Measurements from ENCODE around the gene PAPPA. TPM values are rescaled to one million over a fixed set of nuclear protein-coding genes. Genes with fewer than 3 reads are reported as not detected.

PAPPA gene
- polyA plus RNA-seq, 2 donors = 0.98 to 1.1 TPM

GRCh38 chr9:116297346-116297745, 143.8 kb downstream of the PAPPA start:
- Histone ChIP-seq H3K27ac (ENCODE audit: low read depth in 2 of 2, low read length in 1 of 2) (no peak overlapping the region), H3K4me1 (ENCODE audit: control insufficient read depth in 2 of 2, insufficient read depth in 2 of 2, low read length in 1 of 2) (no peaks in the 10 kb centered on the region), H3K36me3 (ENCODE audit: control insufficient read depth in 2 of 2, insufficient read depth in 2 of 2, low read length in 1 of 2) (no peaks in the 10 kb centered on the region), H3K4me3 (ENCODE audit: low read depth in 1 of 2, low read length in 2 of 2) (no peak overlapping the region), H3K9me3 (ENCODE audit: control insufficient read depth in 2 of 2, insufficient read depth in 1 of 2, low read depth in 1 of 2, low read length in 1 of 2) (no peaks in the 10 kb centered on the region), H3K27me3 (ENCODE audit: control insufficient read depth in 1 of 2, insufficient read depth in 2 of 2, low read length in 2 of 2) (no peaks in the 10 kb centered on the region)
- 78 to 85% methylated on average over 2 of the region's 2 CpGs for WGBS, 2 donors

GRCh38 chr9:116298249-116298648, 144.7 kb downstream of the PAPPA start:
- H3K9me3 ChIP-seq (ENCODE audit: control insufficient read depth in 2 of 2, insufficient read depth in 1 of 2, low read depth in 1 of 2, low read length in 1 of 2) = no peaks in the 10 kb centered on the region
- H3K27me3 ChIP-seq (ENCODE audit: control insufficient read depth in 1 of 2, insufficient read depth in 2 of 2, low read length in 2 of 2) = no peaks in the 10 kb centered on the region
- H3K4me1 ChIP-seq (ENCODE audit: control insufficient read depth in 2 of 2, insufficient read depth in 2 of 2, low read length in 1 of 2) = no peaks in the 10 kb centered on the region
- H3K27ac ChIP-seq (ENCODE audit: low read depth in 2 of 2, low read length in 1 of 2) = no peak overlapping the region
- WGBS, 2 donors = 75 to 83% methylated on average over 3 of the region's 3 CpGs
- peaks cover 0 to 2% of the 10 kb centered on the region in 2 donors for H3K36me3 ChIP-seq (ENCODE audit: control insufficient read depth in 2 of 2, insufficient read depth in 2 of 2, low read length in 1 of 2)
- no peak overlapping the region for H3K4me3 ChIP-seq (ENCODE audit: low read depth in 1 of 2, low read length in 2 of 2)

GRCh38 chr9:116298878-116299391, 145.3 kb downstream of the PAPPA start:
- H3K27me3 ChIP-seq (ENCODE audit: control insufficient read depth in 1 of 2, insufficient read depth in 2 of 2, low read length in 2 of 2) = no peaks in the 10 kb centered on the region
- 79 to 82% methylated on average over 6 of the region's 6 CpGs for WGBS, 2 donors
- no peak overlapping the region for H3K4me3 ChIP-seq (ENCODE audit: low read depth in 1 of 2, low read length in 2 of 2)
- no peaks in the 10 kb centered on the region for H3K9me3 ChIP-seq (ENCODE audit: control insufficient read depth in 2 of 2, insufficient read depth in 1 of 2, low read depth in 1 of 2, low read length in 1 of 2)
- peaks cover 0 to 2% of the 10 kb centered on the region in 2 donors for H3K36me3 ChIP-seq (ENCODE audit: control insufficient read depth in 2 of 2, insufficient read depth in 2 of 2, low read length in 1 of 2)
- H3K4me1 ChIP-seq (ENCODE audit: control insufficient read depth in 2 of 2, insufficient read depth in 2 of 2, low read length in 1 of 2) = no peaks in the 10 kb centered on the region
- no peak overlapping the region for H3K27ac ChIP-seq (ENCODE audit: low read depth in 2 of 2, low read length in 1 of 2)

GRCh38 chr9:116300360-116300870, 146.8 kb downstream of the PAPPA start:
- Histone ChIP-seq H3K4me1 (ENCODE audit: control insufficient read depth in 2 of 2, insufficient read depth in 2 of 2, low read length in 1 of 2) (no peaks in the 10 kb centered on the region), H3K4me3 (ENCODE audit: low read depth in 1 of 2, low read length in 2 of 2) (no peak overlapping the region), H3K9me3 (ENCODE audit: control insufficient read depth in 2 of 2, insufficient read depth in 1 of 2, low read depth in 1 of 2, low read length in 1 of 2) (no peaks in the 10 kb centered on the region), H3K27ac (ENCODE audit: low read depth in 2 of 2, low read length in 1 of 2) (no peak overlapping the region), H3K27me3 (ENCODE audit: control insufficient read depth in 1 of 2, insufficient read depth in 2 of 2, low read length in 2 of 2) (no peaks in the 10 kb centered on the region), H3K36me3 (ENCODE audit: control insufficient read depth in 2 of 2, insufficient read depth in 2 of 2, low read length in 1 of 2) (peaks cover 0 to 2% of the 10 kb centered on the region in 2 donors)
- 71 to 72% methylated on average over 2 of the region's 2 CpGs for WGBS, 2 donors

GRCh38 chr9:116303270-116303669, 149.7 kb downstream of the PAPPA start:
- 86 to 89% methylated on average over 5 of the region's 5 CpGs for WGBS, 2 donors
- Histone ChIP-seq H3K4me3 (ENCODE audit: low read depth in 1 of 2, low read length in 2 of 2) (no peak overlapping the region), H3K36me3 (ENCODE audit: control insufficient read depth in 2 of 2, insufficient read depth in 2 of 2, low read length in 1 of 2) (peaks cover 0 to 2% of the 10 kb centered on the region in 2 donors), H3K27ac (ENCODE audit: low read depth in 2 of 2, low read length in 1 of 2) (no peak overlapping the region), H3K9me3 (ENCODE audit: control insufficient read depth in 2 of 2, insufficient read depth in 1 of 2, low read depth in 1 of 2, low read length in 1 of 2) (no peaks in the 10 kb centered on the region), H3K4me1 (ENCODE audit: control insufficient read depth in 2 of 2, insufficient read depth in 2 of 2, low read length in 1 of 2) (no peaks in the 10 kb centered on the region), H3K27me3 (ENCODE audit: control insufficient read depth in 1 of 2, insufficient read depth in 2 of 2, low read length in 2 of 2) (no peaks in the 10 kb centered on the region)

GRCh38 chr9:116303886-116304538, 150.4 kb downstream of the PAPPA start:
- no peaks in the 10 kb centered on the region for H3K4me1 ChIP-seq (ENCODE audit: control insufficient read depth in 2 of 2, insufficient read depth in 2 of 2, low read length in 1 of 2)
- peaks cover 0 to 2% of the 10 kb centered on the region in 2 donors for H3K36me3 ChIP-seq (ENCODE audit: control insufficient read depth in 2 of 2, insufficient read depth in 2 of 2, low read length in 1 of 2)
- H3K27ac ChIP-seq (ENCODE audit: low read depth in 2 of 2, low read length in 1 of 2) = no peak overlapping the region
- H3K9me3 ChIP-seq (ENCODE audit: control insufficient read depth in 2 of 2, insufficient read depth in 1 of 2, low read depth in 1 of 2, low read length in 1 of 2) = no peaks in the 10 kb centered on the region
- H3K27me3 ChIP-seq (ENCODE audit: control insufficient read depth in 1 of 2, insufficient read depth in 2 of 2, low read length in 2 of 2) = no peaks in the 10 kb centered on the region
- H3K4me3 ChIP-seq (ENCODE audit: low read depth in 1 of 2, low read length in 2 of 2) = no peak overlapping the region
- 69 to 77% methylated on average over 3 of the region's 3 CpGs for WGBS, 2 donors

- no peak overlapping the region for H3K4me3 ChIP-seq (ENCODE audit: low read depth in 1 of 2, low read length in 2 of 2)
- no peak overlapping the region for H3K27ac ChIP-seq (ENCODE audit: low read depth in 2 of 2, low read length in 1 of 2)
- peaks cover 0 to 2% of the 10 kb centered on the region in 2 donors for H3K36me3 ChIP-seq (ENCODE audit: control insufficient read depth in 2 of 2, insufficient read depth in 2 of 2, low read length in 1 of 2)
- H3K27me3 ChIP-seq (ENCODE audit: control insufficient read depth in 1 of 2, insufficient read depth in 2 of 2, low read length in 2 of 2) = no peaks in the 10 kb centered on the region
- no peaks in the 10 kb centered on the region for H3K4me1 ChIP-seq (ENCODE audit: control insufficient read depth in 2 of 2, insufficient read depth in 2 of 2, low read length in 1 of 2)
- WGBS, 2 donors = 80% methylated on average over 5 of the region's 5 CpGs
- H3K9me3 ChIP-seq (ENCODE audit: control insufficient read depth in 2 of 2, insufficient read depth in 1 of 2, low read depth in 1 of 2, low read length in 1 of 2) = no peaks in the 10 kb centered on the region
Measured at GRCh38 chr9:116304761-116305160, 151.2 kb downstream of the PAPPA start.

GRCh38 chr9:116308076-116308475, 154.5 kb downstream of the PAPPA start:
- Histone ChIP-seq H3K36me3 (ENCODE audit: control insufficient read depth in 2 of 2, insufficient read depth in 2 of 2, low read length in 1 of 2) (no peaks in the 10 kb centered on the region), H3K27me3 (ENCODE audit: control insufficient read depth in 1 of 2, insufficient read depth in 2 of 2, low read length in 2 of 2) (no peaks in the 10 kb centered on the region), H3K4me1 (ENCODE audit: control insufficient read depth in 2 of 2, insufficient read depth in 2 of 2, low read length in 1 of 2) (no peaks in the 10 kb centered on the region), H3K4me3 (ENCODE audit: low read depth in 1 of 2, low read length in 2 of 2) (no peak overlapping the region), H3K27ac (ENCODE audit: low read depth in 2 of 2, low read length in 1 of 2) (no peak overlapping the region), H3K9me3 (ENCODE audit: control insufficient read depth in 2 of 2, insufficient read depth in 1 of 2, low read depth in 1 of 2, low read length in 1 of 2) (no peaks in the 10 kb centered on the region)
- WGBS, 2 donors = 73% methylated on average over 4 of the region's 4 CpGs

GRCh38 chr9:116309900-116310611, 156.5 kb downstream of the PAPPA start:
- Histone ChIP-seq H3K9me3 (ENCODE audit: control insufficient read depth in 2 of 2, insufficient read depth in 1 of 2, low read depth in 1 of 2, low read length in 1 of 2) (no peaks in the 10 kb centered on the region), H3K4me3 (ENCODE audit: low read depth in 1 of 2, low read length in 2 of 2) (no peak overlapping the region), H3K36me3 (ENCODE audit: control insufficient read depth in 2 of 2, insufficient read depth in 2 of 2, low read length in 1 of 2) (no peaks in the 10 kb centered on the region), H3K4me1 (ENCODE audit: control insufficient read depth in 2 of 2, insufficient read depth in 2 of 2, low read length in 1 of 2) (no peaks in the 10 kb centered on the region), H3K27ac (ENCODE audit: low read depth in 2 of 2, low read length in 1 of 2) (no peak overlapping the region), H3K27me3 (ENCODE audit: control insufficient read depth in 1 of 2, insufficient read depth in 2 of 2, low read length in 2 of 2) (no peaks in the 10 kb centered on the region)
- 86 to 89% methylated on average over 3 of the region's 3 CpGs for WGBS, 2 donors

All from esophagus (tissue), 2 donors.